H9 (cell line): ENCODE measurements around the gene USP6NL. TPM values are rescaled to one million over a fixed set of nuclear protein-coding genes. Genes with fewer than 3 reads are reported as not detected.

Experiments used
- DNase-seq: peaks from one replicate; pipeline ENCODE4 v3.0.0-alpha.2; 2017
- H2AFZ ChIP-seq: one replicate; pipeline ENCODE4 v1.6.1; 2013; ENCODE audit warnings: mild to moderate bottlenecking, low read length, control low read depth, moderate library complexity
- H2AK5ac ChIP-seq: 2 replicates; pipeline ENCODE4 v1.6.1; 2013; ENCODE audit warnings: low read length, control low read depth, mixed read lengths; ENCODE audit not compliant: insufficient read length
- H2BK120ac ChIP-seq: one replicate; pipeline ENCODE4 v1.6.1; 2013; ENCODE audit warnings: low read depth, mild to moderate bottlenecking, low read length, control low read depth, inconsistent platforms; ENCODE audit not compliant: poor library complexity, severe bottlenecking
- H2BK12ac ChIP-seq: 2 replicates; pipeline ENCODE4 v1.6.1; 2013; ENCODE audit warnings: low read length, control low read depth, mixed read lengths, low read depth; ENCODE audit not compliant: insufficient read length
- H2BK15ac ChIP-seq: 2 replicates; pipeline ENCODE4 v1.6.1; 2013; ENCODE audit warnings: low read depth, low read length, control low read depth
- H2BK20ac ChIP-seq: one replicate; pipeline ENCODE4 v1.6.1; 2013; ENCODE audit warnings: low read depth, mild to moderate bottlenecking, low read length, control low read depth, inconsistent platforms; ENCODE audit not compliant: poor library complexity, severe bottlenecking
- H2BK5ac ChIP-seq: 2 replicates; pipeline ENCODE4 v1.6.1; 2013; ENCODE audit warnings: low read length, control low read depth, mixed read lengths; ENCODE audit not compliant: insufficient read length
- H3K14ac ChIP-seq: 2 replicates; pipeline ENCODE4 v1.6.1; 2013; ENCODE audit warnings: low read length, control low read depth; ENCODE audit not compliant: insufficient read depth
- H3K18ac ChIP-seq: 2 replicates; pipeline ENCODE4 v1.6.1; 2013; ENCODE audit warnings: low read depth, mild to moderate bottlenecking, mixed read lengths, low read length, control low read depth; ENCODE audit not compliant: insufficient read length
- H3K23ac ChIP-seq: 2 replicates; pipeline ENCODE4 v1.6.1; 2013; ENCODE audit warnings: low read length, control low read depth, mixed read lengths, low read depth; ENCODE audit not compliant: insufficient read length
- H3K23me2 ChIP-seq: 2 replicates; pipeline ENCODE4 v1.6.1; 2013; ENCODE audit warnings: low read depth, mild to moderate bottlenecking, mixed read lengths, low read length, control low read depth; ENCODE audit not compliant: insufficient read length, poor library complexity, severe bottlenecking
- H3K27ac ChIP-seq: 2 replicates; pipeline ENCODE4 v1.5.1; 2013; ENCODE audit warnings: low read length, control low read depth, mixed read lengths, low read depth; ENCODE audit not compliant: insufficient read length
- H3K27me3 ChIP-seq: 2 replicates; pipeline ENCODE4 v1.6.1; 2013; ENCODE audit warnings: low read length, control low read depth, inconsistent platforms; ENCODE audit not compliant: insufficient read depth
- H3K4ac ChIP-seq: 2 replicates; pipeline ENCODE4 v1.6.1; 2013; ENCODE audit warnings: low read depth, mild to moderate bottlenecking, control low read depth, inconsistent platforms, low read length, moderate library complexity
- H3K4me1 ChIP-seq: 2 replicates; pipeline ENCODE4 v1.6.1; 2013; ENCODE audit warnings: low read length, control low read depth, inconsistent platforms; ENCODE audit not compliant: insufficient read depth
- H3K4me2 ChIP-seq: 2 replicates; pipeline ENCODE4 v1.6.1; 2013; ENCODE audit warnings: low read length, control low read depth, mixed read lengths; ENCODE audit not compliant: insufficient read length, insufficient read depth
- H3K56ac ChIP-seq: 2 replicates; pipeline ENCODE4 v1.6.1; 2013; ENCODE audit warnings: low read depth, mild to moderate bottlenecking, mixed read lengths, low read length, control low read depth; ENCODE audit not compliant: insufficient read length
- H3K79me1 ChIP-seq: 2 replicates; pipeline ENCODE4 v1.6.1; 2013; ENCODE audit warnings: low read depth, mild to moderate bottlenecking, moderate library complexity, low read length, control low read depth, inconsistent platforms; ENCODE audit not compliant: insufficient read depth, poor library complexity, severe bottlenecking
- H3K79me2 ChIP-seq: 2 replicates; pipeline ENCODE4 v1.6.1; 2013; ENCODE audit warnings: low read length, control low read depth, inconsistent platforms; ENCODE audit not compliant: insufficient read depth
- H3K9ac ChIP-seq: 2 replicates; pipeline ENCODE4 v1.6.1; 2013; ENCODE audit warnings: low read length, control low read depth, mixed read lengths; ENCODE audit not compliant: insufficient read length; ENCODE audit errors: extremely low read depth
- H3K9me3 ChIP-seq: one replicate; pipeline ENCODE4 v1.6.1; 2013; ENCODE audit warnings: low read depth, low read length, inconsistent platforms; ENCODE audit not compliant: control insufficient read depth
- H3T11ph ChIP-seq: one replicate; pipeline ENCODE4 v1.6.1; 2013; ENCODE audit warnings: mild to moderate bottlenecking, low read length, control low read depth, inconsistent platforms
- H4K20me1 ChIP-seq: one replicate; pipeline ENCODE4 v1.6.1; 2013; ENCODE audit not compliant: control insufficient read depth, insufficient read length, insufficient read depth
- H4K5ac ChIP-seq: 2 replicates; pipeline ENCODE4 v1.6.1; 2013; ENCODE audit warnings: low read depth, mild to moderate bottlenecking, mixed read lengths, low read length, control low read depth; ENCODE audit not compliant: insufficient read length
- H4K8ac ChIP-seq: replicated peaks from 2 replicates; pipeline ENCODE4 v1.6.1; 2013; ENCODE audit warnings: low read length, control low read depth, mixed read lengths, low read depth; ENCODE audit not compliant: insufficient read length
- H4K91ac ChIP-seq: 2 replicates; pipeline ENCODE4 v1.6.1; 2013; ENCODE audit warnings: low read depth, mild to moderate bottlenecking, moderate library complexity, mixed read lengths, low read length, control low read depth; ENCODE audit not compliant: insufficient read length
- H3K27ac Mint-ChIP-seq, 3 experiments: 2 replicates in 2 of 3; 3 replicates in 1 of 3; pipeline ENCODE4 v1.8.0; 2020 to 2021; ENCODE audit warnings: mixed read lengths in 3 of 3, mild to moderate bottlenecking in 1 of 3, moderate library complexity in 1 of 3
- H3K27me3 Mint-ChIP-seq: 2 replicates; pipeline ENCODE4 v1.8.0; 2021; ENCODE audit warnings: low read depth, mild to moderate bottlenecking, moderate library complexity, mixed read lengths
- H3K36me3 Mint-ChIP-seq, 3 experiments: 2 replicates in 2 of 3; 3 replicates in 1 of 3; pipeline ENCODE4 v1.8.0; 2020 to 2021; ENCODE audit warnings: low read depth in 3 of 3, mixed read lengths in 3 of 3; ENCODE audit not compliant: insufficient read depth in 1 of 3
- H3K4me1 Mint-ChIP-seq, 2 experiments: 2 replicates each; pipeline ENCODE4 v1.8.0; 2020; ENCODE audit warnings: mixed read lengths in 2 of 2
- H3K4me3 Mint-ChIP-seq, 2 experiments: 2 replicates in 1 of 2; 3 replicates in 1 of 2; pipeline ENCODE4 v1.8.0; 2020 to 2021; ENCODE audit warnings: mild to moderate bottlenecking in 2 of 2, mixed read lengths in 2 of 2, moderate library complexity in 1 of 2
- H3K9me3 Mint-ChIP-seq, 2 experiments: 2 replicates in 1 of 2; 3 replicates in 1 of 2; pipeline ENCODE4 v1.8.0; 2020; ENCODE audit warnings: mild to moderate bottlenecking in 2 of 2, mixed read lengths in 2 of 2, moderate library complexity in 1 of 2
- WGBS: extraction: QIAGEN DNeasy Blood & Tissue Kit; methylation state at CpG from one replicate; pipeline ENCODE4 v1.1.7; 2013; ENCODE audit warnings: missing lambda C conversion rate, low lambda C conversion rate, mixed read lengths; ENCODE audit not compliant: insufficient read length; ENCODE audit errors: extremely low coverage; 5-methylcytosine and 5-hydroxymethylcytosine counted together
- total RNA-seq: library from RNA; stranded (reverse); gene quantifications from 2 replicates; pipeline ENCODE4 v1.2.1, GENCODE V29; 2021
- TF ChIP-seq, protein P1 (sequence below): fragments of 200-600 bp; sonication (generic); conservative IDR thresholded peaks from 3 replicates; pipeline ENCODE4 v1.8.0; 2021; ENCODE audit warnings: antibody characterized with exemption, mild to moderate bottlenecking

The USP6NL gene
- total RNA-seq, 1 experiment from 2014 or later = 28.3 TPM

DNA sequence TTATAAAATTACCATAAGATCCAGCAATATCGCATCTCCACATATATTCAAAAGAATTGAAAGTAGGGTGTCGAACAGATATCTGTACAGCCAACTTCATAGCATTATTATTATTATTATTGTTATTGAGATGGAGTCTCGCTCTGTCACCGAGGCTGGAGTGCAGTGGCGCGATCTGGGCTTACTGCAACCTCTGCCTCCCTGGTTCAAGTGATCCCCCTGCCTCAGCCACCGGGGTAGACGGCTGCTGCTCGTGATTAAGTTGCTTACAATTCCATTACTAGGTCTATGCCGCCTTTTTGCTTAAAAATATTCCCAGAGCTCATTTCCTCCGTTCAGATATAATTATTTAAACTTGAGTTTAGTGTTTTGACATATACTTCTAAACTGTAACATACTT is 19.8 kb upstream of the USP6NL start:
- no peak overlapping the region for H2AFZ ChIP-seq
- H3T11ph ChIP-seq = no peak overlapping the region
- H3K18ac ChIP-seq = no peak overlapping the region
- H3K23me2 ChIP-seq = no peaks in the 10 kb centered on the region
- H4K20me1 ChIP-seq = no peaks in the 10 kb centered on the region
- H3K79me1 ChIP-seq = no peaks in the 10 kb centered on the region
- no CpG with 5 or more reads among the region's 11 CpGs for WGBS
- H3K27ac Mint-ChIP-seq = no peak overlapping the region
- H2BK20ac ChIP-seq = no peak overlapping the region
- no peaks in the 10 kb centered on the region for H3K9me3 Mint-ChIP-seq
- no peak overlapping the region for H4K8ac ChIP-seq
- no peak overlapping the region for H3K4me3 Mint-ChIP-seq
- no peak for DNase-seq
- H3K27ac ChIP-seq = no peak overlapping the region
- no peak overlapping the region for H3K56ac ChIP-seq
- no peak overlapping the region for H4K5ac ChIP-seq
- no peak overlapping the region for H2BK5ac ChIP-seq
- H3K27me3 ChIP-seq = no peaks in the 10 kb centered on the region
- peaks cover 2% of the 10 kb centered on the region; the same call in 1 of the 2 replicates for H3K27me3 Mint-ChIP-seq
- no peaks in the 10 kb centered on the region for H3K4me1 ChIP-seq
- TF ChIP-seq, protein P1, sequence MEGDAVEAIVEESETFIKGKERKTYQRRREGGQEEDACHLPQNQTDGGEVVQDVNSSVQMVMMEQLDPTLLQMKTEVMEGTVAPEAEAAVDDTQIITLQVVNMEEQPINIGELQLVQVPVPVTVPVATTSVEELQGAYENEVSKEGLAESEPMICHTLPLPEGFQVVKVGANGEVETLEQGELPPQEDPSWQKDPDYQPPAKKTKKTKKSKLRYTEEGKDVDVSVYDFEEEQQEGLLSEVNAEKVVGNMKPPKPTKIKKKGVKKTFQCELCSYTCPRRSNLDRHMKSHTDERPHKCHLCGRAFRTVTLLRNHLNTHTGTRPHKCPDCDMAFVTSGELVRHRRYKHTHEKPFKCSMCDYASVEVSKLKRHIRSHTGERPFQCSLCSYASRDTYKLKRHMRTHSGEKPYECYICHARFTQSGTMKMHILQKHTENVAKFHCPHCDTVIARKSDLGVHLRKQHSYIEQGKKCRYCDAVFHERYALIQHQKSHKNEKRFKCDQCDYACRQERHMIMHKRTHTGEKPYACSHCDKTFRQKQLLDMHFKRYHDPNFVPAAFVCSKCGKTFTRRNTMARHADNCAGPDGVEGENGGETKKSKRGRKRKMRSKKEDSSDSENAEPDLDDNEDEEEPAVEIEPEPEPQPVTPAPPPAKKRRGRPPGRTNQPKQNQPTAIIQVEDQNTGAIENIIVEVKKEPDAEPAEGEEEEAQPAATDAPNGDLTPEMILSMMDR = no peak
- H3K9me3 ChIP-seq = no peaks in the 10 kb centered on the region
- H3K9ac ChIP-seq = no peak overlapping the region
- H3K23ac ChIP-seq = no peak overlapping the region
- H2BK120ac ChIP-seq = no peak overlapping the region
- no peaks in the 10 kb centered on the region for H3K36me3 Mint-ChIP-seq
- H3K4ac ChIP-seq = no peak overlapping the region
- no peak overlapping the region for H4K91ac ChIP-seq
- no peak overlapping the region for H3K14ac ChIP-seq
- no peak overlapping the region for H2BK15ac ChIP-seq
- no peak overlapping the region for H2BK12ac ChIP-seq
- no peak overlapping the region for H3K4me2 ChIP-seq
- H3K4me1 Mint-ChIP-seq = no peaks in the 10 kb centered on the region
- no peaks in the 10 kb centered on the region for H3K79me2 ChIP-seq
- no peak overlapping the region for H2AK5ac ChIP-seq
